NOMO-1 (cell line): ENCODE data around the gene EMX1.

Experiments
- DNase-seq, 2 experiments: peaks; one replicate each; lab custom pipeline; 2025; ENCODE audit not compliant: unreplicated experiment in 2 of 2; lab: John Stamatoyannopoulos, UW

EMX1 gene

GRCh38 chr2:72917138-72917876, at the start of gene EMX1:
TSS of gene EMX1 (plus strand) at chr2:72917519. CDS start at chr2:72917853, 334 bp downstream.
- no peak for DNase-seq

- no peak for DNase-seq
Observed at GRCh38 chr2:72871060-72871459, 46.3 kb upstream of the EMX1 start.

- no peak for DNase-seq
Observed at GRCh38 chr2:72871880-72872279, 45.4 kb upstream of the EMX1 start.

- no peak for DNase-seq
Observed at GRCh38 chr2:72883356-72883962, 33.9 kb upstream of the EMX1 start.

- DNase-seq = no peak
Observed at GRCh38 chr2:72886505-72887031, 30.8 kb upstream of the EMX1 start.

- DNase-seq = peak; percentile 31 to 40
Observed at GRCh38 chr2:72887032-72887739, 30.1 kb upstream of the EMX1 start, which contains the start of gene SPR. TSS of gene SPR (plus strand) at chr2:72887408. CDS start at chr2:72887433, 25 bp downstream.

GRCh38 chr2:72887740-72888437, 29.4 kb upstream of the EMX1 start:
- peak; percentile 36 to 41 for DNase-seq

- DNase-seq = no peak
Observed at GRCh38 chr2:72888438-72889202, 28.7 kb upstream of the EMX1 start.

GRCh38 chr2:72889991-72890390, 27.3 kb upstream of the EMX1 start:
- DNase-seq = no peak

GRCh38 chr2:72891091-72891818, 26.1 kb upstream of the EMX1 start:
- peak; percentile 12 to 39 for DNase-seq

- peak; percentile 32 to 53 for DNase-seq
Observed at GRCh38 chr2:72892506-72893173, 24.7 kb upstream of the EMX1 start.

GRCh38 chr2:72893594-72894319, 23.6 kb upstream of the EMX1 start:
- no peak for DNase-seq

GRCh38 chr2:72894514-72894913, 22.8 kb upstream of the EMX1 start:
- DNase-seq = no peak

- DNase-seq = no peak
Observed at GRCh38 chr2:72895154-72895553, 22.2 kb upstream of the EMX1 start.

- DNase-seq = no peak
Observed at GRCh38 chr2:72895759-72896281, 21.5 kb upstream of the EMX1 start.

- no peak for DNase-seq
Observed at GRCh38 chr2:72896446-72896845, 20.9 kb upstream of the EMX1 start.

GRCh38 chr2:72897785-72898584, 19.3 kb upstream of the EMX1 start:
- DNase-seq = no peak
